NCI-H1694 treated with DMSO at 0.1 percent for 48 hours (cell line): ENCODE measurements around the gene CASP3.
"Not testable (repeated sequence)": the region's sequence is repeated elsewhere in the genome, so short reads cannot be mapped to it uniquely, and the experiment has no call there.

Source experiments
- DNase-seq: peaks from one replicate; lab custom pipeline; 2025; lab: John Stamatoyannopoulos, UW

Gene CASP3

DNA sequence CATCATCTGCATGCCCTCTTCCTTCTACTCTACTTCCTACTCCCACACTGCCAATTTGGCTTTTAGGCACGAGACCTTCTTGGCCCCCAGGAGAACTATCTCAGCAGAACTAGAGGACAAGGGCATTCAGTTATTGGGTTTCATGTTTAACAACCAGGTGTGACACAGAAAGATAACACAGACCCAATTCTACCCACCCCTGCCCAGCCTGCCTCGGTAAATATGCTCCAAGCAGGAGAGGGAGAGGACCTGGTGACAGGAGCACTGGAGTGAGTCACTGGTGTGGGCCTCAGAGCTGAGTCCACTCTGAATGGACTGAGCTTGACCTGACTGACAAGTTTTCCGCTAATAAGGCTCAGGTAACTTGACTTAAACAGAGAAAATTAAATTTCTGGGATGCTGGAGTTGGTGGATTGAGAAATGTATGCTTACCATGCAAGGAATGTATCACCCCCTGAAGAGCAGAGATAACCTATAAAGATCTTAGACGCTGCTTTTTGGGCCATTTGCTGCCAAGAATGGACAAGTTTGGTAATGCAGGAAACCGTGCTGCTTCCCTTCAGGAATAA lies 52.5 kb downstream of the CASP3 start:
- DNase-seq = no peak

DNA sequence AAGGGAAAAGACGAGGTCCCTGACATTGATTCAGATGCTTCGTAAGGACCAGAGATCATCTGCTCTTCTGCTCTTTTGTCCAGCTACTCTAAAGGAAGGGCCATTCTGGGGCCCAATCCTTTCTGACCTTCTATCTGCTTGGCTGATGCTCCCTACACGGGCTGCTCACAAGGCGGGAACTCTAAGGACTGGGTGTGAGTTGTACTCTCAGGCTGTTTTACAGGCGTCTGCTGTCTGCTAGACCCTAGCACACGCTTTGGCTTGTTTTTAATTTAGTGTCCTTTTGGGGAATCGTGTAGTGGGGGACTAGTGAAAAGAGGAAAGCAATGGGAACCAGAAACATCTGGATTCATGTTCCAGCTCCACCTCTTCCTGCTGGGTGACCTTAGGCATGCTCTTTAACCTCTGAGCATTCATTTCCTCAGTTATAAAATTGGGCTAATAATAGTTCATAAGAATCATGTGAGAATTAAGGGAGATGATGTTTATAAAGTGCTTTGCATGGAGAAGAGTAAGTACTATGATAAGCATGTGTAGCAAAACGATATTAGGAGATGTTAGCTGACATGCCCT lies 53.1 kb downstream of the CASP3 start:
- no peak for DNase-seq

DNA sequence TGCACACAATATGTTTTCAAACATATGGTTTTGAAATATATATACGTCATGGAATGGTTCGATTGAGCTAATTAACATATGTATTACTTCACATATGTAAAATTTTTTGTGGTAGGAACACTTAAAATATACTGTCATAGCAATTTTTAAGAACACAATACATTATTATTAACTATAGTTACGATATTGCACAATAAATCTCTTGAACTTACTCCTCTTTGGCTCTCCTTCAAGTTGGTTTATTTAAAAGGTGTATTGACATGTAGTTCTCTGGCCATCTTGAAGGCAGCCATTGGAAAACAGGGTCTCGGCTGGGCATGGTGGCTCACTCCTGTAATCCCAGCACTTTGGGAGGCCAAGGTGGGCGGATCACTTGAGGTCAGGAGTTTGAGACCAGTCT lies 53.8 kb downstream of the CASP3 start:
- no peak for DNase-seq

DNA sequence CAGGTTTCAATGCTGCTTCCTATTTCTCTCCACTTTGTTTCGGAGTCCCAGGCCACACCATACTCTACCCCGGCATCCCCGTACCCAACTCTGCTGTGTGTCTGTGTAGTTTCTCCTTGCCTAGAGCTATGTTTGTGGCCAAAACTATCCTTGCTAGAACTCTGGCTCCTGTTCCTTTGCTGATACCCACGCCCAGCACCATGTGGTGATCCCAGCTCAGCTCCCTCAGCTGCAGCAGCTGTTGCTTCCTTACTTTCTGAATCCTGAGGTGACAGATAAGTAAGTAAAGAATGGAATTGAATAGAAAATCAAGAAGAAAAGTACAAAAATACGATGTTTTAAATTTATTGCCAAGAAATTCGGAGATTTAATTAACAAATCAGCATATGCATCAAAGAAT lies 55.8 kb downstream of the CASP3 start:
- no peak for DNase-seq

DNA sequence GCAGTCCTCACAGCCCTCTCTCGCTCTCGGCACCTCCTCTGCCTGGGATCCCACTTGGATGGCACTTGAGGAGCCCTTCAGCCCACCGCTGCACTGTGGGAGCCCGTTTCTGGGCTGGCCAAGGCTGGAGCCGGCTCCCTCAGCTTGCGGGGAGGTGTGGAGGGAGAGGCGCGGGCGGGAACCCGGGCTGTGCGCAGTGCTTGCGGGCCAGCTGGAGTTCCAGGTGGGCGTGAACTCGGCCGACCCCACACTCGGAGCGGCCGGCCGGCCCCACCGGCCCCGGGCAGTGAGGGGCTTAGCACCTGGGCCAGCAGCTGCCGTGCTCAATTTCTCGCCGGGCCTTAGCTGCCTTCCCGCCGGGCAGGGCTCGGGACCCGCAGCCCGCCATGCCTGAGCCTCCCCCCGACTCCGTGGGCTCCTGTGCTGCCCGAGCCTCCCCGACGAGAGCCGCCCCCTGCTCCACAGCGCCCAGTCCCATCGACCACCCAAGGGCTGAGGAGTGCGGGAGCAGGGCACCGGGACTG lies 57.4 kb downstream of the CASP3 start:
- DNase-seq = not testable (repeated sequence)

DNA sequence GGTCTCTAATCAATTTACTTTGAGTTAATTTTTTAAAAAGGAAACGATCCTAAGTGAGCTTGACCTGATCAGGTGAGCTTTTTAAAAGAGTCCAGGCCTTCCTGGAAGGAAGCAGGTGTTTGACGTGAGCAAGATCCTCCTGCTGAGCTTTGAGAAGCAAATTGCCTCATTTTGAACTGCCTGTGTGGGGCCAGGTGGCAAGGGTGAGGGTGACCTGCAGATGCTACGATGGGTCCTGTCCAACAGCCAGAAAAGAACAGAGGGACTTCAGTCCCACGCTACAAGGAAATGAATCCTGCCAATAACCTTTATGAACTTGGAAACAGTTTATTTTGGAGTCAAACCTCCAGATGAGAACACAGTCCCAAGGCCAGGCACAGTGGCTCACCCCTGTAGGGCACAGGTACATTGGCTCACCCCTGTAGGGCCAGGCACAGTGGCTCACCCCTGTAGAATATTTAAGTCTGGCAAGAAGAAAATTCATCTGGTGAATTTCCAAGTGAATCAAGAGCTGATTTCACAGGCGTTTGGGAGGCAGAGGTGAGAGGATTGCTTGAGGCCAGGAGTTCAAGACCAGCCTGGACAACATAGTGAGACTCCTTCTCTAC lies 58.1 kb downstream of the CASP3 start:
- no peak for DNase-seq

DNA sequence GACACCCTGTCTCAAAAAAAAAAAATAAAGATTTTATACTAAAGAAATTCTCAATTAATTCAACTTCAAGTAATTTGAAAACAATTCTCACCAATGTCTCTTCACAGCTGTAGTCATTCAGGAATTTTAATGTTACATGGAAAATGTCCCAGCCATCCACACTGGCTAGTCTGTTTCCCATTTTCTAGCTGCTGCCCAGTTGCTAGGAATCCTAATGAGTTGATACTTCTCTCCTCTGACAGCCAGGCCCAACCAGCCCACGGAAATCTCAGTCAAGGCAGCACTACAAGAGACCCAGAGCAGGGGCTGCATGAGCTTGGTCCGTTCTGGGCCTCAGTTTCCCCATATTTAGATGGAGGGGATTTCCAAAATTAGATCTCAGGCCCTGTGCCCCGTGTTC lies 59.1 kb downstream of the CASP3 start:
- DNase-seq = no peak

DNA sequence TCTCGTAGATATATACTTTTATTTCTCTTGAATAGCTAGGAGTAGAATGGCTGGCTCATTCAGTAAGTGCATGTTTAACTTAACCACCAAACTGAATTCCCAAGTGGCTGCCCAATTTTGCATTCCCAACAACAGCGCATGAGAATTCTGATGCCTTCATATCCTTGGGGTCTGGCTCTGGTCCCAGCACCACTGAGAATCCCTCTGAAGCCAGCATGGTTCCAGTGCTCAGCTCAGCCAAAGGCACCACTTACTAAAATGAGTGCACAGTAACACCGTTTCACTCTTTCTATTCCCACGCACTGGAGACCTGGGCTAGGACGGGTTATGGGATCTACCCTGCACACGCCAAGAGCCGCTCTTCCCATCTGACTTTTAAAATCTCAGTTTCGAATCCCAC lies 60.4 kb downstream of the CASP3 start:
- no peak for DNase-seq

DNA sequence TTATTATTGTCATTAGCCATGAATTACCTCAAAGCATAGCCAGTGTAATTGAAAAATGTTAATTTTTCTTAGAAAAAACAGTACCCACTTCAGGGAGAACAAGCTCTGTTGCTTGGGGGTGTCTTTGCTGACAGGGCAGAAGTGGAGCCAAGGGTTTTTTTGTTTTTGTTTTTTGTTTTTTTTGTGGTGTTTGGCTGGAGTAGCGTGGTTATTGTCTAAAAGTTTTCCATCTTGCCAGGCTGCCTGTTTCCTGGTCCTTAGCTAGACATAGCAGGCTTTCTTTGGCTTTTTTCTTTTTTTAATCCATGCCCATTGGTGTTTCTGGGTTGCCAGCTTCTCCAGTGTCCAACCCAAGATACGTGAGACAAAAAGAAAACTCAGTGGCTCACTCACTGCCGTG lies 61.5 kb downstream of the CASP3 start:
- DNase-seq = no peak

DNA sequence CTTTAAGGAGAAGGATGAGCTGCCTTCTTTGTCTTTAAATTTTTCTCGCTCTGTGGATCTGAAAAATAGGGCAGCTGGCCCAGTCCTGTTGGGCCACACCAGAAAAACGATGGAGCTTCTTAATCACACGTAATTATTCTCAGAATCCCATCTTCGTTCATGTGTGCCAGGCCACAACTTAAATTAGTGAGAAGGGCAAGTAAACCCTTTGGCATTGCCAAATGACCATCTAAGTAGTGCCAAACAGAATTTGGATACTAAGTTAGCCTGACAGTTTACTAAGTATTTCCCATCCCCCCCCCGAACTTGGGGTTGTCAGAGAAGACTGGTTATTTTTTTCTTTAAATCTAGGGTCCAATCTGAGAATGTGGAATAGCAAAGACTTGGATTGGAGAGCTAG lies 62.0 kb downstream of the CASP3 start:
- DNase-seq = no peak

DNA sequence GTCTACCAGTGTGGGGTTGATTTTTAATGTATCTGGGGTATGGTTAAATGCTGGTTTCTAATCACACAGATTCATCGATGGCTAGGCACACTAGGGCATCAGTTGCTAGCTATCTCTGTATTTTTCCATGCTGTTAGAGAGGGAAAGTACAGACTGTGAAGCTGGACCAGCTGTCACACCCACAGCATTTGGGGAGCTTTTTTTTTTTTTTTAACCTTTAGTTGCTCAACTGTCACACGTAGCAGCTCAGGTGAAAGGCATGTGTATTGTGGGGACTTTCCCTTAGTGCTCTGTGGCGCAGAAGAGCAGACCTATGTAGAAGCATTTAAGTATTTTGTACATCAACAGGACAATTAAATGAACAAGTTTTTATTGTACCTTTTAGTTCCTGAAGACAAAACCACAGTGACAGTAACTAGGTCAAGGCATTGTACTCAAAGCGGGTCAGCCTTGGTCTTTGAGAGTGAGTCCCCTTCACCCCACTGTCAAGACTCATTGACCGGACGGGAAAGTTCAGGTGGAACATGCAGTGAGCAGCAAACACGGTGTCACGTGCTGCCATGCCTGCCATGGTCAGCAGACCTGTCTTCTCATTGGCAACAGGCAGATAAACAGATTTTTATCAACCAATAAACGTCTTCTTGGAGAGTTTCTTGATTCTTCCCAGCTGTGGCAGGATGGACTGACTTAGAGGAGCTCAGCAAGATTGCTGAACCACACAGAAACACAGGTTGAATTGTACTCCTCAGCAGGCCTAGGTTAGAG lies 65.3 kb downstream of the CASP3 start:
- DNase-seq = no peak
